Tibial nerve (tissue), 4 donors: ENCODE results near the gene FNBP1.

ENCODE experiments used
- CTCF ChIP-seq, 5 experiments: fragments of 200-600 bp in 3 of 5; fragments of 450-650 bp in 2 of 5; sonication (generic) in 3 of 5; IDR thresholded peaks; one replicate each; pipeline ENCODE4 v1.5.1; 2016 to 2019; ENCODE audit warnings: antibody characterized with exemption in 5 of 5, mild to moderate bottlenecking in 3 of 5, moderate library complexity in 2 of 5
- EP300 ChIP-seq, 2 donors: sonication (generic); formaldehyde crosslinking; IDR thresholded peaks; one replicate each; pipeline ENCODE4 v1.6.1; 2017; ENCODE audit warnings: antibody characterized with exemption in 2 of 2, mild to moderate bottlenecking in 1 of 2
- POLR2A ChIP-seq, 2 donors: fragments of 450-650 bp; IDR thresholded peaks; one replicate each; pipeline ENCODE4 v1.6.1; 2017; ENCODE audit warnings: antibody characterized with exemption in 2 of 2, mild to moderate bottlenecking in 2 of 2, moderate library complexity in 2 of 2

GRCh38 chr9:129907201-129907600, 135.8 kb downstream of the FNBP1 start:
- TF ChIP-seq CTCF (IDR thresholded peaks at IDR 0.05) (no peak), POLR2A (IDR thresholded peaks at IDR 0.05) (no peak), EP300 (IDR thresholded peaks at IDR 0.05) (no peak)
